ENCODE results near the gene OBSCN. TPM values are rescaled to one million over a fixed set of nuclear protein-coding genes. Genes with fewer than 3 reads are reported as not detected.

The OBSCN gene
- total and polyA plus RNA-seq, 2 of the 13 experiments (the other 11 are each of a cell fraction or from before 2014, with no cell fraction given) = 0.20 TPM

DNA sequence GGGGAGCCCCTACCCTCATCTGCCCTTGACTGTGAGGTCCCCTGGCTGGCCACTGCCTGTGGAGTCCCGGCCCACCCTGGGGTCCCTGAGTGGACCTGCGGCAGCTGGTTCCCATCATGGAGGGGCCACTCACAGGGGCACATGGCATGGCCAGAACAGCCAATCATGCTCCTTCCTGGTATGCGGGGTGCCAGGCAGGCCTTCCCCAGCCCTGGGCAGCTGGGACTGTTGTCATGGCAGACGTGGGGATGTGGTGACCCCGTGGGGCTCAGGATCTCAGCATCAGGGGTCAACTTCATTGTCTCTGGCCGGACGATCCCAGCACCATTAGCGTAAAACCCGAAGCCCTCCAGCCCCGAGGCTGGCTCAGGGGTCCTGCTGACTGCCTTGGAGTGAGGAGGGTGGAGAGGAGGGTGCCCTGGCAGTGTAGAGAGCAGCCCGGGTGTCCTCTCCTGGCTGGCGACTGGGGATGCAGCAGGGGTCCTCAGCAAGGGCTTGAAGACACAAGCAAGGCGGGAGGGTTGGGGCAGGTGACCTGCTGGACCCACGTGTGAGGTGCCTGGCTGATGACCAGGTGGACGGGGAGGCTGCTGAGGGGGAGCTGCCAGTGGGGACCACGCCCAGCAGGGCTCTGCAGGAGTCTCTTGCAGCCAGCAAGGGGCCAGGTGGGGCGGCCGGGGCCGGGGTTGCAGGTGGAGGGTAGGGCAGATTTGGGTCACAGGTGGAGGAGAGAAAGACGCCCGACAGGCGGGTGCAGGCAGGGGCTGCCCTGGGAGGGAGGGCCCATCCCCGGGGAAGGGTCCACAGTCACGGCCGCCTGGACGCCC, 153.7 kb downstream of the OBSCN start (continued):
- no peak for TF ChIP-seq HES4 (CRISPR knock-in tag; IDR thresholded peaks at IDR 0.05; ENCODE audit: borderline replicate concordance)
- TF ChIP-seq, protein P1, sequence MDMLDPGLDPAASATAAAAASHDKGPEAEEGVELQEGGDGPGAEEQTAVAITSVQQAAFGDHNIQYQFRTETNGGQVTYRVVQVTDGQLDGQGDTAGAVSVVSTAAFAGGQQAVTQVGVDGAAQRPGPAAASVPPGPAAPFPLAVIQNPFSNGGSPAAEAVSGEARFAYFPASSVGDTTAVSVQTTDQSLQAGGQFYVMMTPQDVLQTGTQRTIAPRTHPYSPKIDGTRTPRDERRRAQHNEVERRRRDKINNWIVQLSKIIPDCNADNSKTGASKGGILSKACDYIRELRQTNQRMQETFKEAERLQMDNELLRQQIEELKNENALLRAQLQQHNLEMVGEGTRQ (IDR thresholded peaks at IDR 0.05; ENCODE audit: low read depth, low read length) = no peak
- TF ChIP-seq, protein P1 (CRISPR knock-in tag; IDR thresholded peaks at IDR 0.05; ENCODE audit: borderline replicate concordance) = no peak
- TF ChIP-seq, protein P2, sequence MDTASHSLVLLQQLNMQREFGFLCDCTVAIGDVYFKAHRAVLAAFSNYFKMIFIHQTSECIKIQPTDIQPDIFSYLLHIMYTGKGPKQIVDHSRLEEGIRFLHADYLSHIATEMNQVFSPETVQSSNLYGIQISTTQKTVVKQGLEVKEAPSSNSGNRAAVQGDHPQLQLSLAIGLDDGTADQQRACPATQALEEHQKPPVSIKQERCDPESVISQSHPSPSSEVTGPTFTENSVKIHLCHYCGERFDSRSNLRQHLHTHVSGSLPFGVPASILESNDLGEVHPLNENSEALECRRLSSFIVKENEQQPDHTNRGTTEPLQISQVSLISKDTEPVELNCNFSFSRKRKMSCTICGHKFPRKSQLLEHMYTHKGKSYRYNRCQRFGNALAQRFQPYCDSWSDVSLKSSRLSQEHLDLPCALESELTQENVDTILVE (CRISPR knock-in tag; IDR thresholded peaks at IDR 0.05) = no peak

DNA sequence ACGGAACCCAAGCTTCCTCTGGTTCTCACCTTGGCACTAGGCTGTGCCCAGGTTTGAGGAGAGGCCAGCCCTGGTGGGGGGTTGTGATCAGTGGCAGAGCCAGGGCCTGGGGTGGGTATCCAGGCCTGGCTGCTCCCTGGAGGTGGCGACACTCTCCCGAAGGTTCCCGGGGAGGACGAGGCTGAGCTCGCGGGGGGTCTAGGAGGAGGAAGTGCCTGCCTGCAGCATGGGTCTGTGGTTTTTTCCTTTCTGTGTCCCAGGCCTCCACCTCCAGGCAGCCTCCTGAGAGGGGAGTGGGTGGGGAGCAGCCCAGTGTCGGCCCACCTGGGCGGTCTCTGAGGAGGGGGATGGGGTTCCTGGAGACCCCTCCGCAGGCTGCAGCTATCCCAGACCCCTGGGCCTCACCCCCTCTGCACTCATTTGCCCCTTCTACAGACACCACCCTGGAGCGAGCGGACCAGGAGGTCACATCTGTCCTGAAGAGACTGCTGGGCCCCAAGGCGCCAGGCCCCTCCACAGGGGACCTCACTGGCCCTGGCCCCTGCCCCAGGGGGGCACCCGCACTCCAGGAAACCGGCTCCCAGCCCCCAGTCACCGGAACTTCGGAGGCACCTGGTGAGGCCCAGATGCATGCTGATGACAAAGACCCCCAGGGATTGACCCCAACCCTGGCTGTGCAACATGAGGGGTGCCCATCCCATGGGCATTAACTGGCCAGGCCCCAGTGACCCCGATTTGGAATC, 154.5 kb downstream of the OBSCN start:
- 34% methylated on average over 5 of the region's 18 CpGs for WGBS (ENCODE audit: low lambda C conversion rate)
- ChIA-PET POLR2A (no interaction called here), CTCF (ENCODE audit: low intra/inter-chr PET ratio, low total read pairs) (no interaction called here)
- in situ Hi-C loops (cut with HindIII; ENCODE audit: extremely low pct_ligation_motif_present, low pct_unique_long_range_greater_than_20kb) (no loop called here), intact Hi-C loops (cut with micrococcal nuclease; ENCODE audit: unreplicated experiment) (no loop called here)
- H2AFZ ChIP-seq (ENCODE audit: low read length) = no peak overlapping the region
- no peak overlapping the region for H3K9ac ChIP-seq (ENCODE audit: insufficient read depth, low read depth, low read length)
- peaks cover 3 to 4% of the 10 kb centered on the region in 2 experiments; a peak in 4 of 5 replicates for H3K27me3 ChIP-seq (ENCODE audit: control insufficient read depth in 1 of 2, insufficient read depth in 2 of 2, low read length in 2 of 2)
- H3K4me2 ChIP-seq (ENCODE audit: low read depth, low read length) = no peak overlapping the region
- FAIRE-seq (no peak), DNase-seq (ENCODE audit: low spot score) (no peak), ATAC-seq (no peak)
- H3K9me3 ChIP-seq (ENCODE audit: low read length) = no peaks in the 10 kb centered on the region
- no peak overlapping the region for H3K27ac ChIP-seq (ENCODE audit: extremely low read length, insufficient read depth, low read length)
- H4K20me1 ChIP-seq (ENCODE audit: insufficient read depth, low read length) = no peaks in the 10 kb centered on the region
- no peaks in the 10 kb centered on the region for H3K36me3 ChIP-seq (replicated peaks in 1 of 2; ENCODE audit: control insufficient read depth in 1 of 2, insufficient read depth in 2 of 2, low read length in 2 of 2)
- no TSS peak for BruUV-seq (replicated peaks)
- peaks cover under 1% of the 10 kb centered on the region; the same call in 1 of the 2 replicates for H3K4me1 ChIP-seq (ENCODE audit: insufficient read depth, low read length)
- H3K4me3 ChIP-seq (replicated peaks in 1 of 3; ENCODE audit: insufficient read depth in 1 of 3, low read depth in 2 of 3, low read length in 3 of 3) = no peak overlapping the region
- TF ChIP-seq HOXA5 (CRISPR knock-in tag; IDR thresholded peaks at IDR 0.05) (no peak), ZFYVE20 (CRISPR knock-in tag; IDR thresholded peaks at IDR 0.05; ENCODE audit: borderline replicate concordance, low read depth) (no peak), PHF8 (CRISPR knock-in tag; IDR thresholded peaks at IDR 0.05) (no peak), ZMAT3 (CRISPR knock-in tag; conservative IDR thresholded peaks at IDR 0.05) (no peak), ZNF777 (CRISPR knock-in tag; IDR thresholded peaks at IDR 0.05) (no peak), STAT5B (CRISPR knock-in tag; IDR thresholded peaks at IDR 0.05) (no peak), ZNF850 (CRISPR knock-in tag; conservative IDR thresholded peaks at IDR 0.05) (no peak), SIX1 (CRISPR knock-in tag; IDR thresholded peaks at IDR 0.05; ENCODE audit: borderline replicate concordance) (no peak), ZNF598 (CRISPR knock-in tag; IDR thresholded peaks at IDR 0.05; ENCODE audit: borderline replicate concordance) (no peak)
- TF ChIP-seq, protein P3, sequence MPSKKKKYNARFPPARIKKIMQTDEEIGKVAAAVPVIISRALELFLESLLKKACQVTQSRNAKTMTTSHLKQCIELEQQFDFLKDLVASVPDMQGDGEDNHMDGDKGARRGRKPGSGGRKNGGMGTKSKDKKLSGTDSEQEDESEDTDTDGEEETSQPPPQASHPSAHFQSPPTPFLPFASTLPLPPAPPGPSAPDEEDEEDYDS (CRISPR knock-in tag; IDR thresholded peaks at IDR 0.05) = no peak
- TF ChIP-seq, protein P4, sequence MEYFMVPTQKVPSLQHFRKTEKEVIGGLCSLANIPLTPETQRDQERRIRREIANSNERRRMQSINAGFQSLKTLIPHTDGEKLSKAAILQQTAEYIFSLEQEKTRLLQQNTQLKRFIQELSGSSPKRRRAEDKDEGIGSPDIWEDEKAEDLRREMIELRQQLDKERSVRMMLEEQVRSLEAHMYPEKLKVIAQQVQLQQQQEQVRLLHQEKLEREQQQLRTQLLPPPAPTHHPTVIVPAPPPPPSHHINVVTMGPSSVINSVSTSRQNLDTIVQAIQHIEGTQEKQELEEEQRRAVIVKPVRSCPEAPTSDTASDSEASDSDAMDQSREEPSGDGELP (IDR thresholded peaks at IDR 0.05; ENCODE audit: borderline replicate concordance, low read depth) = no peak
- TF ChIP-seq, protein P5, sequence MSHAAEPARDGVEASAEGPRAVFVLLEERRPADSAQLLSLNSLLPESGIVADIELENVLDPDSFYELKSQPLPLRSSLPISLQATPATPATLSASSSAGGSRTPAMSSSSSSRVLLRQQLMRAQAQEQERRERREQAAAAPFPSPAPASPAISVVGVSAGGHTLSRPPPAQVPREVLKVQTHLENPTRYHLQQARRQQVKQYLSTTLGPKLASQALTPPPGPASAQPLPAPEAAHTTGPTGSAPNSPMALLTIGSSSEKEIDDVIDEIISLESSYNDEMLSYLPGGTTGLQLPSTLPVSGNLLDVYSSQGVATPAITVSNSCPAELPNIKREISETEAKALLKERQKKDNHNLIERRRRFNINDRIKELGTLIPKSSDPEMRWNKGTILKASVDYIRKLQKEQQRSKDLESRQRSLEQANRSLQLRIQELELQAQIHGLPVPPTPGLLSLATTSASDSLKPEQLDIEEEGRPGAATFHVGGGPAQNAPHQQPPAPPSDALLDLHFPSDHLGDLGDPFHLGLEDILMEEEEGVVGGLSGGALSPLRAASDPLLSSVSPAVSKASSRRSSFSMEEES (CRISPR knock-in tag; IDR thresholded peaks at IDR 0.05) = no peak
- H3K79me2 ChIP-seq (ENCODE audit: insufficient read depth, low read length) = no peaks in the 10 kb centered on the region
